ENCODE data around the gene HDAC11. TPM values are rescaled to one million over a fixed set of nuclear protein-coding genes. Genes with fewer than 3 reads are reported as not detected.

The HDAC11 gene
- total RNA-seq, 1 experiment from 2014 or later: 12.0 TPM

DNA sequence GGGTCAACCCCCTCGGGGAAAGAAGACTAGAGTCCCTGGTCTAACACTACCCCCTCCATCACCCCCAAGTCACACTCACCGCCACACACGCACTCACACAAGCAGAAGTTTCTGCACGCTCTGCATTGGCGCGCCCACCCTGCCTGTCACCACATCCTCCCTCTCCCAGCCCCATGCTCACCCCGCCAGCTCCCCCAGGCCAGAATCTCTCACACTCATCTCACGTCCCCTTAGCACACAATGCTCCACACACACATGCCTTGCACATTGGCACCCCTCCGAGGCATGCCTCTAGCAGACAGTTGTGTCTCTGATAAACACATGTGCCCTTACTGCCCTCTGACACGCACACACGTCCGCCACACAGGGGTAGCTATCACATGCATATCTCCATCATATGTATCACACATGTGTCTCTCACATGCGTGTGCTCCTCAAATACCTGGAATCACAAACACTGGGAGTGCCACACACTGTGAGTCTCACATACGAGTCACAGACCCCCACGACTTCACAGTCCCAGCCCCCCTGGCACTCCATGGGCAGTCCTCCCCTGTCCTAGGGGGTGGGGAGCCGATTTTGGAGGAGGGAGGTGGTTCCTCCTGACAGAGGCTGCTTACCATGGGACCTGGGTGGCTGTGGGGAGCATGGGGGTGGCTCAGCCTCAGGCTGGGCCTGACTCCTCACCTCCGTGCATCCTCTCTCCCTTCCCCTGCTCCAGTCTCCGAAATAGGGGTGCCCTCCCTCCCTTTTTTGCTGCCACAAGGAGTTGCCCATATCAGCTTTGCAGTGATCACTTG is 69.7 kb downstream of the HDAC11 start:
- Mint-ChIP-seq H3K27me3 (ENCODE audit: low read depth) (peaks cover 18% of the 10 kb centered on the region), H3K9me3 (no peaks in the 10 kb centered on the region), H3K27ac (no peak overlapping the region), H3K4me1 (peaks cover 30% of the 10 kb centered on the region), H3K4me3 (peak overlapping the region; percentile 68), H3K36me3 (no peaks in the 10 kb centered on the region)
- no peak for ATAC-seq
- CTCF ChIA-PET: interaction anchor here (0.6 to 1.6 kb wide), 2 partner anchors 34 to 98 kb away, joined by 3 to 4 read pairs; no protein-coding TSS in a partner anchor
- DNase-seq (ENCODE audit: low spot score): no peak
- POLR2A ChIA-PET: no interaction called here
- no peak for TF ChIP-seq ZNF121 (CRISPR knock-in tag; IDR thresholded peaks at IDR 0.05)

DNA sequence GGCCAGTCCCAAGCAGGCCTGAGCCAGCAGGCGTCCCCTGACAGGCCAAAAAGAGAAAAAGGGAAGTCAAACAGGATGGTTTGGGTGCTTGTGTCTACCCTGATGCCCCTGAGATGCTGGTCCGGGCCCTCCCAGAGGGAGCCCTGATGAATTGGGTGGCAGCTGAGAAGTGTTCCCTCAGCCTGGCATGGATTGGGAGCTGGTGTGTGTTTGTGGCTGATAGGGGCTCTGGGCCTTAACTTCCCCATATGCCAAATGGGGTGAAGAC is 70.3 kb downstream of the HDAC11 start:
- no peak for DNase-seq (ENCODE audit: low spot score)
- POLR2A ChIA-PET: no interaction called here
- H3K4me1 Mint-ChIP-seq: peaks cover 30% of the 10 kb centered on the region

DNA sequence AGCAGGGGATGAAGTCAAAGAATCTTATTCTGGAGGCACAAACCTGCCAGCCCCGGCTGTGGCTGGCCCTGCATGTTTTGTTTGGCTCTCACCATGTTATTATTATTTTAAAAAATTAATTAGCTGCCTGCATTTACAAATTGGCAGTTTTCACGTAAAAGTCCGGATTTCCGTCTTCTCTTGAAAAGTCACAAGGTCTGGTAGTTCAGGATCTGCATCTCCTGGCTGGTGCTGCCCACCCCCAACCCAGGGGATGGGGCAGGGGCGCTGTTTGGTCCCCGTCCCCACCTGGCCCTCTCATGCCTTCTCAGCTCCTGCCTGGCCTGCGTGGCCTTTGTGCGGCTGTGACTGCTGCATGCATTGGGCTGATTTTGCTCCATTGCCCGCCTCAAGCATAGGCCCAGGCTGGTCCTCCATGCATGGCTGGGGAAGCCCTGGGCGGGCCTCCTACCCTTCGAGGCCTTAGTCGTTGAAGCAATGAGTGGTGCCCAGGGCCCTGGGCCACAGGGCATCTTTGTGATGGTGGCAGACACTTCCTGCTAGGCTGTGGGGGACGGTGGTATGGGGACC is 70.8 kb downstream of the HDAC11 start:
- CTCF ChIA-PET: interaction anchor here (0.6 to 2.5 kb wide), 4 partner anchors 33 to 606 kb away, joined by 3 to 14 read pairs (median 4); no protein-coding TSS in a partner anchor
- Mint-ChIP-seq H3K4me3 (no peak overlapping the region), H3K27ac (no peak overlapping the region)

More for the DNA sequence above, 70.3 kb downstream of the HDAC11 start:
- ATAC-seq: no peak
- Mint-ChIP-seq H3K4me3 (peak overlapping the region; percentile 68; the same call in 1 of the 2 replicates), H3K36me3 (no peaks in the 10 kb centered on the region), H3K9me3 (no peaks in the 10 kb centered on the region), H3K27me3 (ENCODE audit: low read depth) (peaks cover 18% of the 10 kb centered on the region), H3K27ac (no peak overlapping the region)
- TF ChIP-seq, protein P1, sequence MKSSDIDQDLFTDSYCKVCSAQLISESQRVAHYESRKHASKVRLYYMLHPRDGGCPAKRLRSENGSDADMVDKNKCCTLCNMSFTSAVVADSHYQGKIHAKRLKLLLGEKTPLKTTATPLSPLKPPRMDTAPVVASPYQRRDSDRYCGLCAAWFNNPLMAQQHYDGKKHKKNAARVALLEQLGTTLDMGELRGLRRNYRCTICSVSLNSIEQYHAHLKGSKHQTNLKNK (CRISPR knock-in tag; IDR thresholded peaks at IDR 0.05): no peak
- TF ChIP-seq, protein P2, sequence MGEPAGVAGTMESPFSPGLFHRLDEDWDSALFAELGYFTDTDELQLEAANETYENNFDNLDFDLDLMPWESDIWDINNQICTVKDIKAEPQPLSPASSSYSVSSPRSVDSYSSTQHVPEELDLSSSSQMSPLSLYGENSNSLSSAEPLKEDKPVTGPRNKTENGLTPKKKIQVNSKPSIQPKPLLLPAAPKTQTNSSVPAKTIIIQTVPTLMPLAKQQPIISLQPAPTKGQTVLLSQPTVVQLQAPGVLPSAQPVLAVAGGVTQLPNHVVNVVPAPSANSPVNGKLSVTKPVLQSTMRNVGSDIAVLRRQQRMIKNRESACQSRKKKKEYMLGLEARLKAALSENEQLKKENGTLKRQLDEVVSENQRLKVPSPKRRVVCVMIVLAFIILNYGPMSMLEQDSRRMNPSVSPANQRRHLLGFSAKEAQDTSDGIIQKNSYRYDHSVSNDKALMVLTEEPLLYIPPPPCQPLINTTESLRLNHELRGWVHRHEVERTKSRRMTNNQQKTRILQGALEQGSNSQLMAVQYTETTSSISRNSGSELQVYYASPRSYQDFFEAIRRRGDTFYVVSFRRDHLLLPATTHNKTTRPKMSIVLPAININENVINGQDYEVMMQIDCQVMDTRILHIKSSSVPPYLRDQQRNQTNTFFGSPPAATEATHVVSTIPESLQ (CRISPR knock-in tag; IDR thresholded peaks at IDR 0.05): no peak
- CTCF ChIA-PET: interaction anchor here (1.6 to 2.5 kb wide), 2 partner anchors 34 to 98 kb away, joined by 3 to 14 read pairs; no protein-coding TSS in a partner anchor

DNA sequence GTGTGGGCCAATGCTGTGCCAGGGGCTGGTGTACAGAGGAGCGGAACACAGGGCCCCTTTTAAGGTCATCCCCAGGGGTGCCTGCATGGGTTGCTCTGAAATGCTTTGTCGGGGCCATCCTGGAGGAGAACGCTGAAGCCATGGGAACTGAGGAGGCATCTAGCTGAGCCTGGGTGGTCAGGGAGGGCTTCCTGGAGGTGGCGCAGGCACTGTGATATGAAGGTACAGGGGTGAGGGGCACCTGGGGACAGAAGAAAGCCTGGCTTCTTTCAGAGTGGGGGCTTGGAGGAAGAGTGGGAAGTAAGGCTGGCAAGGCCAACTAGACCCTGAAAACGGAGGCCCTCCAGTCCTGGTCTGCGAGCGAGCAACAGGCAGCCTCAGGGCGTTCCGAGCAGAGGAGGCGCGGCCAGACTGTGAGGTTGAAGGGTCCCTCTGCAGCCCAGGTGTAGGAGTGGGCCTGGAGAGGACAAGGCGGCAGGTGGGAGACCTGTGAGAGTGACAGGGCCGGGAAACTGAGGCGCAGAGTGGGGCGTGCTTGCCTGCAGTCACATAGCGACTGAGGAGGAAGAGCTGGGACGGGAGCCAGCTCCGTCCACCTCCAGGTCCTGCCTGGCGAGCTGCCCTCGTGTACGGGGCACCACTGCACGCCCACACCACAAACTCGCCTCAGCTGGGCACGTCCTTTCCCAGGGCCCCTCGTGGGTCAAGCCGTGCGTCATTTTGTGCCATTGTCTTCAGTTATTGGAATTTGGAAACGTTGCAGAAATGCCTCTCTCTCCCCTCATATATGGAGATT is 72.9 kb downstream of the HDAC11 start:
- H3K36me3 Mint-ChIP-seq: no peaks in the 10 kb centered on the region
- ATAC-seq (no peak), DNase-seq (ENCODE audit: low spot score) (no peak)
- CTCF ChIA-PET: interaction anchor here (0.6 to 2.5 kb wide), 4 partner anchors 25 to 95 kb away, joined by 3 to 14 read pairs (median 3); no protein-coding TSS in a partner anchor
- no peaks in the 10 kb centered on the region for H3K9me3 Mint-ChIP-seq
- H3K27ac Mint-ChIP-seq: no peak overlapping the region
- POLR2A ChIA-PET: no interaction called here
- peaks cover 29% of the 10 kb centered on the region for H3K4me1 Mint-ChIP-seq
- no peak overlapping the region for H3K4me3 Mint-ChIP-seq
- peaks cover 14% of the 10 kb centered on the region for H3K27me3 Mint-ChIP-seq (ENCODE audit: low read depth)
- TF ChIP-seq, protein P2 (CRISPR knock-in tag; IDR thresholded peaks at IDR 0.05): no peak
- TF ChIP-seq NFYB (CRISPR knock-in tag; conservative IDR thresholded peaks at IDR 0.05; ENCODE audit: low read depth): no peak
- TF ChIP-seq, protein P3, sequence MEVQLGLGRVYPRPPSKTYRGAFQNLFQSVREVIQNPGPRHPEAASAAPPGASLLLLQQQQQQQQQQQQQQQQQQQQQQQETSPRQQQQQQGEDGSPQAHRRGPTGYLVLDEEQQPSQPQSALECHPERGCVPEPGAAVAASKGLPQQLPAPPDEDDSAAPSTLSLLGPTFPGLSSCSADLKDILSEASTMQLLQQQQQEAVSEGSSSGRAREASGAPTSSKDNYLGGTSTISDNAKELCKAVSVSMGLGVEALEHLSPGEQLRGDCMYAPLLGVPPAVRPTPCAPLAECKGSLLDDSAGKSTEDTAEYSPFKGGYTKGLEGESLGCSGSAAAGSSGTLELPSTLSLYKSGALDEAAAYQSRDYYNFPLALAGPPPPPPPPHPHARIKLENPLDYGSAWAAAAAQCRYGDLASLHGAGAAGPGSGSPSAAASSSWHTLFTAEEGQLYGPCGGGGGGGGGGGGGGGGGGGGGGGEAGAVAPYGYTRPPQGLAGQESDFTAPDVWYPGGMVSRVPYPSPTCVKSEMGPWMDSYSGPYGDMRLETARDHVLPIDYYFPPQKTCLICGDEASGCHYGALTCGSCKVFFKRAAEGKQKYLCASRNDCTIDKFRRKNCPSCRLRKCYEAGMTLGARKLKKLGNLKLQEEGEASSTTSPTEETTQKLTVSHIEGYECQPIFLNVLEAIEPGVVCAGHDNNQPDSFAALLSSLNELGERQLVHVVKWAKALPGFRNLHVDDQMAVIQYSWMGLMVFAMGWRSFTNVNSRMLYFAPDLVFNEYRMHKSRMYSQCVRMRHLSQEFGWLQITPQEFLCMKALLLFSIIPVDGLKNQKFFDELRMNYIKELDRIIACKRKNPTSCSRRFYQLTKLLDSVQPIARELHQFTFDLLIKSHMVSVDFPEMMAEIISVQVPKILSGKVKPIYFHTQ (CRISPR knock-in tag; IDR thresholded peaks at IDR 0.05): no peak
- TF ChIP-seq ESRRA (CRISPR knock-in tag; IDR thresholded peaks at IDR 0.05; ENCODE audit: borderline replicate concordance): no peak
- TF ChIP-seq ZNF138 (CRISPR knock-in tag; conservative IDR thresholded peaks at IDR 0.05): no peak
- no peak for TF ChIP-seq ZNF396 (CRISPR knock-in tag; IDR thresholded peaks at IDR 0.05; ENCODE audit: borderline replicate concordance)
- TF ChIP-seq, protein P4, sequence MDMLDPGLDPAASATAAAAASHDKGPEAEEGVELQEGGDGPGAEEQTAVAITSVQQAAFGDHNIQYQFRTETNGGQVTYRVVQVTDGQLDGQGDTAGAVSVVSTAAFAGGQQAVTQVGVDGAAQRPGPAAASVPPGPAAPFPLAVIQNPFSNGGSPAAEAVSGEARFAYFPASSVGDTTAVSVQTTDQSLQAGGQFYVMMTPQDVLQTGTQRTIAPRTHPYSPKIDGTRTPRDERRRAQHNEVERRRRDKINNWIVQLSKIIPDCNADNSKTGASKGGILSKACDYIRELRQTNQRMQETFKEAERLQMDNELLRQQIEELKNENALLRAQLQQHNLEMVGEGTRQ (CRISPR knock-in tag; IDR thresholded peaks at IDR 0.05): no peak
- no peak for TF ChIP-seq CREB1 (CRISPR knock-in tag; IDR thresholded peaks at IDR 0.05)
- TF ChIP-seq, protein P5, sequence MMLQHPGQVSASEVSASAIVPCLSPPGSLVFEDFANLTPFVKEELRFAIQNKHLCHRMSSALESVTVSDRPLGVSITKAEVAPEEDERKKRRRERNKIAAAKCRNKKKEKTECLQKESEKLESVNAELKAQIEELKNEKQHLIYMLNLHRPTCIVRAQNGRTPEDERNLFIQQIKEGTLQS (CRISPR knock-in tag; conservative IDR thresholded peaks at IDR 0.05): no peak
- TF ChIP-seq, protein P6, sequence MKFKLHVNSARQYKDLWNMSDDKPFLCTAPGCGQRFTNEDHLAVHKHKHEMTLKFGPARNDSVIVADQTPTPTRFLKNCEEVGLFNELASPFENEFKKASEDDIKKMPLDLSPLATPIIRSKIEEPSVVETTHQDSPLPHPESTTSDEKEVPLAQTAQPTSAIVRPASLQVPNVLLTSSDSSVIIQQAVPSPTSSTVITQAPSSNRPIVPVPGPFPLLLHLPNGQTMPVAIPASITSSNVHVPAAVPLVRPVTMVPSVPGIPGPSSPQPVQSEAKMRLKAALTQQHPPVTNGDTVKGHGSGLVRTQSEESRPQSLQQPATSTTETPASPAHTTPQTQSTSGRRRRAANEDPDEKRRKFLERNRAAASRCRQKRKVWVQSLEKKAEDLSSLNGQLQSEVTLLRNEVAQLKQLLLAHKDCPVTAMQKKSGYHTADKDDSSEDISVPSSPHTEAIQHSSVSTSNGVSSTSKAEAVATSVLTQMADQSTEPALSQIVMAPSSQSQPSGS (CRISPR knock-in tag; IDR thresholded peaks at IDR 0.05; ENCODE audit: borderline replicate concordance, low read depth): no peak

More for the DNA sequence above, 70.8 kb downstream of the HDAC11 start:
- POLR2A ChIA-PET: no interaction called here
- ATAC-seq (no peak), DNase-seq (ENCODE audit: low spot score) (no peak)
- H3K9me3 Mint-ChIP-seq: no peaks in the 10 kb centered on the region
- H3K36me3 Mint-ChIP-seq: no peaks in the 10 kb centered on the region
- H3K27me3 Mint-ChIP-seq (ENCODE audit: low read depth): peaks cover 18% of the 10 kb centered on the region
- H3K4me1 Mint-ChIP-seq: peaks cover 34% of the 10 kb centered on the region
- TF ChIP-seq ZNF219 (CRISPR knock-in tag; IDR thresholded peaks at IDR 0.05; ENCODE audit: borderline replicate concordance): no peak
- no peak for TF ChIP-seq ZNF138 (CRISPR knock-in tag; conservative IDR thresholded peaks at IDR 0.05)
- no peak for TF ChIP-seq MYBL2 (CRISPR knock-in tag; IDR thresholded peaks at IDR 0.05)
- no peak for TF ChIP-seq NR1H2 (CRISPR knock-in tag; IDR thresholded peaks at IDR 0.05)
- no peak for TF ChIP-seq ZNF416 (CRISPR knock-in tag; IDR thresholded peaks at IDR 0.05)
- no peak for TF ChIP-seq ZNF121 (CRISPR knock-in tag; IDR thresholded peaks at IDR 0.05)
